Activated CD4-positive, alpha-beta T cell treated with anti-CD3 and anti-CD28 coated beads, Interleukin-2, amount 10 ng/mL, durations not matched to agents 7 days and 5 days (primary cell): ENCODE measurements around the gene ZNF239. TPM values are rescaled to one million over a fixed set of nuclear protein-coding genes. Genes with fewer than 3 reads are reported as not detected.
"Not testable (repeated sequence)": the region's sequence is repeated elsewhere in the genome, so short reads cannot be mapped to it uniquely, and the experiment has no call there.

Experiments used
- CTCF ChIA-PET: fragments of 350-600 bp; sonication (Branson Sonifier 250); formaldehyde crosslinking; loops from one replicate; lab custom pipeline; 2021; ENCODE audit warnings: antibody characterized with exemption; lab: Charles Lee
- POLR2A ChIA-PET: fragments of 350-600 bp; sonication (Branson Sonifier 250); formaldehyde crosslinking; loops from one replicate; lab custom pipeline; 2021; ENCODE audit warnings: antibody characterized with exemption; lab: Charles Lee
- DNase-seq: peaks from one replicate; pipeline ENCODE4 v3.0.0-alpha.2; 2020
- H3K27ac Mint-ChIP-seq: one replicate; pipeline ENCODE4 v1.8.0; 2021; ENCODE audit warnings: mild to moderate bottlenecking, moderate library complexity, mixed read lengths
- H3K27me3 Mint-ChIP-seq: one replicate; pipeline ENCODE4 v1.8.0; 2021; ENCODE audit warnings: mixed read lengths
- H3K36me3 Mint-ChIP-seq: one replicate; pipeline ENCODE4 v1.8.0; 2021; ENCODE audit warnings: low read depth, mixed read lengths
- H3K4me1 Mint-ChIP-seq: one replicate; pipeline ENCODE4 v1.8.0; 2021; ENCODE audit warnings: mixed read lengths
- H3K4me3 Mint-ChIP-seq: one replicate; pipeline ENCODE4 v1.8.0; 2021; ENCODE audit warnings: mild to moderate bottlenecking, moderate library complexity, mixed read lengths
- H3K9me3 Mint-ChIP-seq: one replicate; pipeline ENCODE4 v1.8.0; 2021; ENCODE audit warnings: mixed read lengths
- total RNA-seq, 2 experiments: library from RNA; stranded (reverse); gene quantifications; one replicate each; pipeline ENCODE4 v1.2.3, GENCODE V29; 2021

Gene ZNF239
- total RNA-seq, 2 experiments from 2014 or later: 0.45 to 0.73 TPM

GRCh38 chr10:43570971-43571370 lies 3.4 kb downstream of the ZNF239 start:
- Mint-ChIP-seq H3K4me1 (peaks cover 40% of the 10 kb centered on the region), H3K4me3 (no peak overlapping the region), H3K9me3 (peaks cover 32% of the 10 kb centered on the region), H3K36me3 (peaks cover 18% of the 10 kb centered on the region), H3K27me3 (no peaks in the 10 kb centered on the region), H3K27ac (no peak overlapping the region)
- no peak for DNase-seq
- CTCF ChIA-PET: no interaction called here
- POLR2A ChIA-PET: no interaction called here

- CTCF ChIA-PET: no interaction called here
- H3K36me3 Mint-ChIP-seq: peaks cover 5% of the 10 kb centered on the region
- H3K4me1 Mint-ChIP-seq: peaks cover 27% of the 10 kb centered on the region
- H3K9me3 Mint-ChIP-seq: peaks cover 19% of the 10 kb centered on the region
- POLR2A ChIA-PET: no interaction called here
- DNase-seq: no peak
- H3K27me3 Mint-ChIP-seq: no peaks in the 10 kb centered on the region
- H3K4me3 Mint-ChIP-seq: no peak overlapping the region
- H3K27ac Mint-ChIP-seq: no peak overlapping the region
Measured at GRCh38 chr10:43569681-43570080, 4.7 kb downstream of the ZNF239 start.

GRCh38 chr10:43557214-43557613 lies 17.2 kb downstream of the ZNF239 start:
- ChIA-PET CTCF (interaction anchor here (0.6 kb wide), 1 partner anchor 922 kb away, joined by 3 read pairs; no protein-coding TSS in a partner anchor), POLR2A (no interaction called here)
- Mint-ChIP-seq H3K4me3 (no peak overlapping the region), H3K9me3 (peaks cover 49% of the 10 kb centered on the region), H3K4me1 (no peaks in the 10 kb centered on the region), H3K27ac (no peak overlapping the region), H3K36me3 (peaks cover 6% of the 10 kb centered on the region), H3K27me3 (no peaks in the 10 kb centered on the region)
- DNase-seq: no peak

- peaks cover 17% of the 10 kb centered on the region for H3K9me3 Mint-ChIP-seq
- CTCF ChIA-PET, H3K4me3 Mint-ChIP-seq, H3K27me3 Mint-ChIP-seq, POLR2A ChIA-PET, DNase-seq, H3K27ac Mint-ChIP-seq, H3K4me1 Mint-ChIP-seq, H3K36me3 Mint-ChIP-seq: not testable (repeated sequence)
Measured at GRCh38 chr10:43543746-43544145, 30.7 kb downstream of the ZNF239 start.

- ChIA-PET POLR2A (no interaction called here), CTCF (no interaction called here)
- no peak overlapping the region for H3K4me3 Mint-ChIP-seq
- no peaks in the 10 kb centered on the region for H3K4me1 Mint-ChIP-seq
- peaks cover 10% of the 10 kb centered on the region for H3K36me3 Mint-ChIP-seq
- peaks cover 64% of the 10 kb centered on the region for H3K9me3 Mint-ChIP-seq
- no peak overlapping the region for H3K27ac Mint-ChIP-seq
- no peak for DNase-seq
- no peaks in the 10 kb centered on the region for H3K27me3 Mint-ChIP-seq
Measured at GRCh38 chr10:43524434-43525247, 49.8 kb downstream of the ZNF239 start.

Other genes with a start within 250 kb of the ZNF239 start
- gene FXYD4, start 203.0 kb downstream of the ZNF239 start, total RNA-seq: not detected
- gene HNRNPF, start 165.4 kb downstream of the ZNF239 start, total RNA-seq: 100 to 1,000 TPM; 464 to 481 TPM
- gene ZNF487, start 137.5 kb downstream of the ZNF239 start, total RNA-seq: 1 to 10 TPM; 3.8 to 5.6 TPM
- gene ZNF485, start 31.8 kb upstream of the ZNF239 start, total RNA-seq: 1 to 10 TPM; 3.4 to 4.2 TPM
- gene ZNF32, start 74.3 kb upstream of the ZNF239 start, total RNA-seq: 10 to 100 TPM; 18.0 to 19.0 TPM